Measurements from ENCODE around the gene SIGLEC12.

DNA sequence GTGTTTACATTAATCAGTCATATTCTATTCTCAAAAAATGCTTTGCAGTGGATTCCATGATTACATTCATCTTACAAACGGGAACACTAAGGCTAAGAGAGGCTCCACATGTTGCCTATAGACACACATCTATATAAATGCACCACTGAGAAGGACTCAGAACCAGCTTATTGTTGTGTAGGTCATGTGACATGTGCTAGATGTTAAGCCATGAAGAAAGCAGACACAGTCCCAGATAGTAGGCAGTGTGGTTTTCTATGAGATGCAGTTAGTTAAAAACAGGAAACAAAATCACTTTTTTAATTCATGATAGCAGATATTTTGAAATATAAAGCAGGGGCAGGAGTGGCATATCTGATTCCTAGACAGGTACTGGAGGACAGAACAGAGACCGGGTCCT is 19.1 kb upstream of the SIGLEC12 start:
- TF ChIP-seq POLR2AphosphoS5 (IDR thresholded peaks at IDR 0.05; ENCODE audit: low read depth, low read length) = no peak
- TF ChIP-seq POLR2A (IDR thresholded peaks at IDR 0.05; ENCODE audit: low read depth, low read length) = no peak
- no peak for TF ChIP-seq TAF1 (IDR thresholded peaks at IDR 0.05; ENCODE audit: borderline replicate concordance, low read depth, low read length)
